ENCODE results near the gene USP17L18.
"Not testable (repeated sequence)": the region's sequence is repeated elsewhere in the genome, so short reads cannot be mapped to it uniquely, and the experiment has no call there.

Gene USP17L18, protein sequence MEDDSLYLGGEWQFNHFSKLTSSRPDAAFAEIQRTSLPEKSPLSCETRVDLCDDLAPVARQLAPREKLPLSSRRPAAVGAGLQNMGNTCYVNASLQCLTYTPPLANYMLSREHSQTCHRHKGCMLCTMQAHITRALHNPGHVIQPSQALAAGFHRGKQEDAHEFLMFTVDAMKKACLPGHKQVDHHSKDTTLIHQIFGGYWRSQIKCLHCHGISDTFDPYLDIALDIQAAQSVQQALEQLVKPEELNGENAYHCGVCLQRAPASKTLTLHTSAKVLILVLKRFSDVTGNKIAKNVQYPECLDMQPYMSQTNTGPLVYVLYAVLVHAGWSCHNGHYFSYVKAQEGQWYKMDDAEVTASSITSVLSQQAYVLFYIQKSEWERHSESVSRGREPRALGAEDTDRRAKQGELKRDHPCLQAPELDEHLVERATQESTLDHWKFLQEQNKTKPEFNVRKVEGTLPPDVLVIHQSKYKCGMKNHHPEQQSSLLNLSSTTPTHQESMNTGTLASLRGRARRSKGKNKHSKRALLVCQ

DNA sequence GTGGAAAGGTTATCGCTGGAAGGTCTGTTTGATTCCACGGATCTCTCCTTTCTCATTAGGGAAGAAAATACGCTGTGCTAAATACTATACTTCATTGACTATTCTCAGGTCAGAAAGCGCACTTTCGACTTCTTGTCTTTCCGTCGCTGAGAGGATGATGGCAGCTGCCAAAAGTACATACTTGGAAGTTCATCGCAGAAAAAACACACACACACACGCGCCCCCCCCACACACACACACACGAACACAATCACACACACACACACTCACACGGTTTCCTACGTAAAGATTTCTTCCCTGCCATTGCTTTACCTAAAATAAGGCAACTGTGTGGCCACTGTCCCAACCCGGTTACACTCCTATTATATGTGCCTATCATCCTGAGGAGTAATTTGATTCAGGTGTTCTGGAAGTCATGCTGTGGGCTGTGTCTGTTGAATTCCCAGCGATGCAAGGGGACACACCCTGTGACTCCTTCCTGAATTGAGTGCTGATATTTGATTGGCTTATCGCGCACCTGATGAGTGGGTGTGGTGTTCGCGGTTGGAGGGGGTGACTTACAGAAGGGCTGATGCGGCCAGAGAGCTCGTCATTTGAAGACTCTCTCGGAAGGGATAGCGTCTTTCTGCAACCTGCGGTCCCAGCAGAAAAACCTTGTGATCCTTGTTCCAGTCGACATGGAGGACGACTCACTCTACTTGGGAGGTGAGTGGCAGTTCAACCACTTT is at the start of gene USP17L18:
TSS of gene USP17L18 (plus strand) at position 678 of the 728 bp plus-strand sequence. CDS start at position 678, 0 bp downstream.
- not testable (repeated sequence) for DNase-seq

DNA sequence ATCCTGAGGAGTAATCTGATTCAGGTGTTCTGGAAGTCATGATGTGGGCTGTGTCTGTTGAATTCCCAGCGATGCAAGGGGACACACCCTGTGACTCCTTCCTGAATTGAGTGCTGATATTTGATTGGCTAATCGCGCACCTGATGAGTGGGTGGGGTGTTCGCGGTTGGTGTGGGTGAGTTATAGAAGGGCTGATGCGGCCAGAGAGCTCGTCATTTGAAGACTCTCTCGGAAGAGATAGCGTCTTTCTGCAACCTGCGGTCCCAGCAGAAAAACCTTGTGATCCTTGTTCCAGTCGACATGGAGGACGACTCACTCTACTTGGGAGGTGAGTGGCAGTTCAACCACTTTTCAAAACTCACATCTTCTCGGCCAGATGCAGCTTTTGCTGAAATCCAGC is 38.1 kb upstream of the USP17L18 start, which contains the start of gene USP17L10:
TSS of gene USP17L10 (plus strand) at position 301 of the 400 bp plus-strand sequence. CDS start at position 301, 0 bp downstream.
- DNase-seq = not testable (repeated sequence)

GRCh38 chr4:9214701-9215100 is 33.7 kb upstream of the USP17L18 start:
- DNase-seq = not testable (repeated sequence)

GRCh38 chr4:9215105-9215504 is 33.3 kb upstream of the USP17L18 start, which contains the start of gene USP17L11:
TSS of gene USP17L11 (plus strand) at chr4:9215405. CDS start at chr4:9215405, 0 bp downstream.
- not testable (repeated sequence) for DNase-seq

DNA sequence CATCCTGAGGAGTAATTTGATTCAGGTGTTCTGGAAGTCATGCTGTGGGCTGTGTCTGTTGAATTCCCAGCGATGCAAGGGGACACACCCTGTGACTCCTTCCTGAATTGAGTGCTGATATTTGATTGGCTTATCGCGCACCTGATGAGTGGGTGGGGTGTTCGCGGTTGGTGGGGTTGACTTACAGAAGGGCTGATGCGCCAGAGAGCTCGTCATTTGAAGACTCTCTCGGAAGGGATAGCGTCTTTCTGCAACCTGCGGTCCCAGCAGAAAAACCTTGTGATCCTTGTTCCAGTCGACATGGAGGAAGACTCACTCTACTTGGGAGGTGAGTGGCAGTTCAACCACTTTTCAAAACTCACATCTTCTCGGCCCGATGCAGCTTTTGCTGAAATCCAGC is 28.6 kb upstream of the USP17L18 start, which contains the start of gene USP17L12:
TSS of gene USP17L12 (plus strand) at position 301 of the 400 bp plus-strand sequence. CDS start at position 301, 0 bp downstream.
- DNase-seq = not testable (repeated sequence)

DNA sequence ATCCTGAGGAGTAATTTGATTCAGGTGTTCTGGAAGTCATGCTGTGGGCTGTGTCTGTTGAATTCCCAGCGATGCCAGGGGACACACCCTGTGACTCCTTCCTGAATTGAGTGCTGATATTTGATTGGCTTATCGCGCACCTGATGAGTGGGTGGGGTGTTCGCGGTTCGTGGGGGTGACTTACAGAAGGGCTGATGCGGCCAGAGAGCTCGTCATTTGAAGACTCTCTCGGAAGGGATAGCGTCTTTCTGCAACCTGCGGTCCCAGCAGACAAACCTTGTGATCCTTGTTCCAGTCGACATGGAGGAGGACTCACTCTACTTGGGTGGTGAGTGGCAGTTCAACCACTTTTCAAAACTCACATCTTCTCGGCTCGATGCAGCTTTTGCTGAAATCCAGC is 23.8 kb upstream of the USP17L18 start, which contains the start of gene USP17L13:
TSS of gene USP17L13 (plus strand) at position 301 of the 400 bp plus-strand sequence. CDS start at position 301, 0 bp downstream.
- not testable (repeated sequence) for DNase-seq

DNA sequence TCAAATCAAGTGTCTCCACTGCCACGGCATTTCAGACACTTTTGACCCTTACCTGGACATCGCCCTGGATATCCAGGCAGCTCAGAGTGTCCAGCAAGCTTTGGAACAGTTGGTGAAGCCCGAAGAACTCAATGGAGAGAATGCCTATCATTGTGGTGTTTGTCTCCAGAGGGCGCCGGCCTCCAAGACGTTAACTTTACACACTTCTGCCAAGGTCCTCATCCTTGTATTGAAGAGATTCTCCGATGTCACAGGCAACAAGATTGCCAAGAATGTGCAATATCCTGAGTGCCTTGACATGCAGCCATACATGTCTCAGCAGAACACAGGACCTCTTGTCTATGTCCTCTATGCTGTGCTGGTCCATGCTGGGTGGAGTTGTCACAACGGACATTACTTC is 18.2 kb upstream of the USP17L18 start:
- not testable (repeated sequence) for DNase-seq

DNA sequence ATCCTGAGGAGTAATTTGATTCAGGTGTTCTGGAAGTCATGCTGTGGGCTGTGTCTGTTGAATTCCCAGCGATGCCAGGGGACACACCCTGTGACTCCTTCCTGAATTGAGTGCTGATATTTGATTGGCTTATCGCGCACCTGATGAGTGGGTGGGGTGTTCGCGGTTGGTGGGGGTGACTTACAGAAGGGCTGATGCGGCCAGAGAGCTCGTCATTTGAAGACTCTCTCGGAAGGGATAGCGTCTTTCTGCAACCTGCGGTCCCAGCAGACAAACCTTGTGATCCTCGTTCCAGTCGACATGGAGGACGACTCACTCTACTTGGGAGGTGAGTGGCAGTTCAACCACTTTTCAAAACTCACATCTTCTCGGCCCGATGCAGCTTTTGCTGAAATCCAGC is 14.3 kb upstream of the USP17L18 start, which contains the start of gene USP17L15:
TSS of gene USP17L15 (plus strand) at position 301 of the 400 bp plus-strand sequence. CDS start at position 301, 0 bp downstream.
- not testable (repeated sequence) for DNase-seq

DNA sequence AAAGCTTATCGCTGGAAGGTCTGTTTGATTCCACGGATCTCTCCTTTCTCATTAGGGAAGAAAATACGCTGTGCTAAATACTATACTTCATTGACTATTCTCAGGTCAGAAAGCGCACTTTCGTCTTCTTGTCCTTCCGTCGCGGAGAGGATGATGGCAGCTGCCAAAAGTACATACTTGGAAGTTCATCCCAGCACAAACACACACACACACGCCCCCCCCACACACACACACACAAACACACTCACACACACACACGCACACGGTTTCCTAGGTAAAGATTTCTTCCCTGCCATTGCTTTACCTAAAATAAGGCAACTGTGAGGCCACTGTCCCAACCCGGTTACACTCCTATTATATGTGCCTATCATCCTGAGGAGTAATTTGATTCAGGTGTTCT is 10.0 kb upstream of the USP17L18 start:
- not testable (repeated sequence) for DNase-seq

GRCh38 chr4:9243579-9243978 is 4.9 kb upstream of the USP17L18 start, which contains the start of gene USP17L17:
TSS of gene USP17L17 (plus strand) at chr4:9243879. CDS start at chr4:9243879, 0 bp downstream.
- DNase-seq = not testable (repeated sequence)

DNA sequence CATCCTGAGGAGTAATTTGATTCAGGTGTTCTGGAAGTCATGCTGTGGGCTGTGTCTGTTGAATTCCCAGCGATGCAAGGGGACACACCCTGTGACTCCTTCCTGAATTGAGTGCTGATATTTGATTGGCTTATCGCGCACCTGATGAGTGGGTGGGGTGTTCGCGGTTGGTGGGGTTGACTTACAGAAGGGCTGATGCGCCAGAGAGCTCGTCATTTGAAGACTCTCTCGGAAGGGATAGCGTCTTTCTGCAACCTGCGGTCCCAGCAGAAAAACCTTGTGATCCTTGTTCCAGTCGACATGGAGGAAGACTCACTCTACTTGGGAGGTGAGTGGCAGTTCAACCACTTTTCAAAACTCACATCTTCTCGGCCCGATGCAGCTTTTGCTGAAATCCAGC is 4.6 kb downstream of the USP17L18 start, which contains the start of gene USP17L19:
TSS of gene USP17L19 (plus strand) at position 301 of the 400 bp plus-strand sequence. CDS start at position 301, 0 bp downstream.
- not testable (repeated sequence) for DNase-seq

DNA sequence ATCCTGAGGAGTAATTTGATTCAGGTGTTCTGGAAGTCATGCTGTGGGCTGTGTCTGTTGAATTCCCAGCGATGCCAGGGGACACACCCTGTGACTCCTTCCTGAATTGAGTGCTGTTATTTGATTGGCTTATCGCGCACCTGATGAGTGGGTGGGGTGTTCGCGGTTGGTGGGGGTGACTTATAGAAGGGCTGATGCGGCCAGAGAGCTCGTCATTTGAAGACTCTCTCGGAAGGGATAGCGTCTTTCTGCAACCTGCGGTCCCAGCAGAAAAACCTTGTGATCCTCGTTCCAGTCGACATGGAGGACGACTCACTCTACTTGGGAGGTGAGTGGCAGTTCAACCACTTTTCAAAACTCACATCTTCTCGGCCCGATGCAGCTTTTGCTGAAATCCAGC is 9.4 kb downstream of the USP17L18 start, which contains the start of gene USP17L20:
TSS of gene USP17L20 (plus strand) at position 301 of the 400 bp plus-strand sequence. CDS start at position 301, 0 bp downstream.
- not testable (repeated sequence) for DNase-seq

GRCh38 chr4:9262572-9262971 is 14.1 kb downstream of the USP17L18 start, which contains the start of gene USP17L21:
TSS of gene USP17L21 (plus strand) at chr4:9262872. CDS start at chr4:9262872, 0 bp downstream.
- not testable (repeated sequence) for DNase-seq

GRCh38 chr4:9267319-9267718 is 18.9 kb downstream of the USP17L18 start, which contains the start of gene USP17L22:
TSS of gene USP17L22 (plus strand) at chr4:9267619. CDS start at chr4:9267619, 0 bp downstream.
- DNase-seq = not testable (repeated sequence)

DNA sequence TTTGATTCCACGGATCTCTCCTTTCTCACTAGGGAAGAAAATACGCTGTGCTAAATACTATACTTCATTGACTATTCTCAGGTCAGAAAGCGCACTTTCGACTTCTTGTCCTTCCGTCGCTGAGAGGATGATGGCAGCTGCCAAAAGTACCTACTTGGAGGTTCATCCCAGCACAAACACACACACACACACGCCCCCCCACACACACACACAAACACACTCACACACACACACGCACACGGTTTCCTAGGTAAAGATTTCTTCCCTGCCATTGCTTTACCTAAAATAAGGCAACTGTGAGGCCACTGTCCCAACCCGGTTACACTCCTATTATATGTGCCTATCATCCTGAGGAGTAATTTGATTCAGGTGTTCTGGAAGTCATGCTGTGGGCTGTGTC is 23.3 kb downstream of the USP17L18 start:
- not testable (repeated sequence) for DNase-seq

All from amygdala (tissue), 56 donors.